ENCODE measurements around the gene SERPINA1.

- TF ChIP-seq CTCF (IDR thresholded peaks at IDR 0.05) (no peak), TCF7L2 (IDR thresholded peaks at IDR 0.05; ENCODE audit: low read depth, low read length) (no peak)
These were observed 27.3 kb downstream of the SERPINA1 start for GRCh38 chr14:94360945-94361565.

All from Panc1 (cell line).